GM23248 (cell line): ENCODE data around the gene THRSP. TPM values are rescaled to one million over a fixed set of nuclear protein-coding genes. Genes with fewer than 3 reads are reported as not detected.

Experiments used
- DNase-seq: peaks from one replicate; pipeline ENCODE4 v3.0.0-alpha.2; 2015
- H2AFZ ChIP-seq: fragments of 200-600 bp; sonication (generic); 2 replicates; pipeline ENCODE4 v1.6.1; 2016; ENCODE audit warnings: antibody characterized with exemption
- H3F3A ChIP-seq: fragments of 200-600 bp; sonication (generic); 2 replicates; pipeline ENCODE4 v1.6.1; 2016; ENCODE audit warnings: mild to moderate bottlenecking, antibody characterized with exemption, mixed run types; ENCODE audit not compliant: insufficient read depth
- H3K27ac ChIP-seq: fragments of 200-600 bp; sonication (generic); 2 replicates; pipeline ENCODE4 v1.5.1; 2016; ENCODE audit warnings: mild to moderate bottlenecking
- H3K27me3 ChIP-seq: fragments of 200-600 bp; sonication (generic); replicated peaks from 2 replicates; pipeline ENCODE4 v1.6.1; 2016; ENCODE audit warnings: mild to moderate bottlenecking; ENCODE audit not compliant: insufficient read depth
- H3K36me3 ChIP-seq: fragments of 200-600 bp; sonication (generic); 2 replicates; pipeline ENCODE4 v1.6.1; 2016; ENCODE audit warnings: low read depth, mild to moderate bottlenecking
- H3K4me1 ChIP-seq: fragments of 200-600 bp; sonication (generic); 2 replicates; pipeline ENCODE4 v1.6.1; 2016; ENCODE audit warnings: mild to moderate bottlenecking; ENCODE audit not compliant: insufficient read depth
- H3K4me2 ChIP-seq: fragments of 200-600 bp; sonication (generic); one replicate; pipeline ENCODE4 v1.6.1; 2016; ENCODE audit warnings: mild to moderate bottlenecking; ENCODE audit not compliant: unreplicated experiment
- H3K4me3 ChIP-seq: fragments of 200-600 bp; sonication (generic); 2 replicates; pipeline ENCODE4 v1.5.1; 2016; ENCODE audit warnings: mild to moderate bottlenecking
- H3K79me2 ChIP-seq: fragments of 200-600 bp; sonication (generic); 2 replicates; pipeline ENCODE4 v1.6.1; 2016; ENCODE audit warnings: mild to moderate bottlenecking; ENCODE audit not compliant: insufficient read depth
- H3K9ac ChIP-seq: fragments of 200-600 bp; sonication (generic); 2 replicates; pipeline ENCODE4 v1.6.1; 2016; ENCODE audit warnings: mild to moderate bottlenecking
- H3K9me2 ChIP-seq: fragments of 200-600 bp; sonication (generic); 2 replicates; pipeline ENCODE4 v1.6.1; 2016; ENCODE audit warnings: mixed run types, mild to moderate bottlenecking, moderate library complexity; ENCODE audit not compliant: insufficient read depth
- H3K9me3 ChIP-seq: fragments of 200-600 bp; sonication (generic); one replicate; pipeline ENCODE4 v1.6.1; 2017; ENCODE audit warnings: low read depth
- H4K20me1 ChIP-seq: fragments of 200-600 bp; sonication (generic); 2 replicates; pipeline ENCODE4 v1.6.0; 2016; ENCODE audit not compliant: insufficient read depth
- EZH2 ChIP-seq: fragments of 200-600 bp; sonication (generic); IDR thresholded peaks from 2 replicates; pipeline ENCODE4 v1.6.1; 2018; ENCODE audit warnings: antibody characterized with exemption, mild to moderate bottlenecking; ENCODE audit not compliant: insufficient read depth, poor library complexity, severe bottlenecking
- EZH2phosphoT487 ChIP-seq: fragments of 200-600 bp; sonication (generic); IDR thresholded peaks from 2 replicates; pipeline ENCODE4 v1.6.1; 2018; ENCODE audit warnings: antibody characterized with exemption, moderate library complexity, mild to moderate bottlenecking, low read depth; ENCODE audit not compliant: insufficient read depth
- WGBS, 2 experiments: methylation state at CpG; one replicate each; pipeline ENCODE4 v1.1.6; 2015 to 2017; ENCODE audit warnings: low lambda C conversion rate in 2 of 2, low coverage in 1 of 2; ENCODE audit errors: missing lambda C conversion rate in 2 of 2; 5-methylcytosine and 5-hydroxymethylcytosine counted together
- in situ Hi-C: fragments of 300-500 bp; cut with MboI; formaldehyde crosslinking; loops from 2 replicates; pipeline ENCODE4 v1.15.0; 2020
- polyA plus RNA-seq: library from polyadenylated mRNA; unstranded; fragments of >200 nt; fragmentation: Nextera tagmentation; extraction: Ambion mirVana; gene quantifications from 2 replicates; pipeline ENCODE4 v1.2.1, GENCODE V29; 2016
- total RNA-seq: library from RNA; depleted of rRNA; stranded (reverse); fragments of >200 nt; shearing (Covaris generic); gene quantifications from 2 replicates; pipeline ENCODE4 v1.2.3, GENCODE V29; 2014; rRNA removed

Gene THRSP
- total and polyA plus RNA-seq, 2 experiments from 2014 or later = not detected

DNA sequence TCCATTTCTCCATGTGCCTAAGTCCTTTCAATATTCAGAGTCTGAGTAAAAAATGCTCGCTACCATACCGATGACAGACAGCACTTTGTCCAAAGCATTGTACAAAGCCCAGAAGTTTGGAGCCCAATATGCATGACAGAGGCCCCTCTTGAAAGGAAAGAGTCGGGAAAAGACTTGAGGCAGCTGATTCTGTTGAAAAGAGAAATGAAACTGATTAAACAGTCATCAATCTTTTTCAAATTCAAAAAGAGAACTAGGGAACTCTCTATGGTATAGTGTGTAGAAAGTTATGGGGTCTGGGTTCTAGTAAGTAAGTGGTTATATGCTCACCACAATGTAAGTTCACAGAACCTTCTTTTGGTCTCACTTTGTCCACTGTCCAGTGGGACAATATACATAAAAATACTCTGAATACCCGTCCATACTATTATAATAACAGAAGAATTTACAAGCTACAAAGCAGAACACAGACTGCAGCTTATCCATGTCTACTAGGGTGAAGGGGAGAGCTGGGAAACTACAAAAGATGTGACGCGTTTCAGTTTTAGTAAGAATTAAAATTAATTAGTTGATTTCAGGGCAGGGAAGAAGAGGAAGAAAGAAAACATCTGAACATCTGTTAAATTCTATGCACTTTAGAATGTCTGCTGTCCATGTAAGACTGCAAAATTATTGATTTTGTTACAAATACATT, 49.1 kb downstream of the THRSP start:
- Histone ChIP-seq H3K9me3 (no peaks in the 10 kb centered on the region), H3K9me2 (no peaks in the 10 kb centered on the region), H3K9ac (no peak overlapping the region), H4K20me1 (no peaks in the 10 kb centered on the region), H3K36me3 (peaks cover 12% of the 10 kb centered on the region; the same call in 1 of the 2 replicates), H3K4me1 (peaks cover 13% of the 10 kb centered on the region), H3K4me2 (no peak overlapping the region), H3F3A (peaks cover 14% of the 10 kb centered on the region), H3K27ac (no peak overlapping the region), H2AFZ (no peak overlapping the region), H3K4me3 (no peak overlapping the region), H3K79me2 (no peaks in the 10 kb centered on the region), H3K27me3 (no peaks in the 10 kb centered on the region)
- in situ Hi-C loops = no loop called here
- 83 to 85% methylated on average over 6 of the region's 6 CpGs for WGBS, 2 experiments
- TF ChIP-seq EZH2 (no peak), EZH2phosphoT487 (no peak)
- DNase-seq = no peak

Other genes starting within 250 kb of the THRSP start
- gene RSF1, start 243.1 kb upstream of the THRSP start, total RNA-seq = 39.0 and 41.9 TPM in 2 replicates
- gene RSF1, start 243.1 kb upstream of the THRSP start, polyA plus RNA-seq = 40.6 and 48.2 TPM in 2 replicates
- gene AAMDC, start 242.7 kb upstream of the THRSP start, total RNA-seq = 7.3 and 8.5 TPM in 2 replicates
- gene AAMDC, start 242.7 kb upstream of the THRSP start, polyA plus RNA-seq = 55.2 and 56.3 TPM in 2 replicates
- 27.3 and 29.3 TPM in 2 replicates for gene INTS4, start 69.2 kb upstream of the THRSP start, total RNA-seq
- 25.8 and 27.0 TPM in 2 replicates for gene INTS4, start 69.2 kb upstream of the THRSP start, polyA plus RNA-seq
- gene KCTD14, start 40.6 kb upstream of the THRSP start, total RNA-seq = 0.63 and 1.4 TPM in 2 replicates
- gene KCTD14, start 40.6 kb upstream of the THRSP start, polyA plus RNA-seq = 0.85 and 1.0 TPM in 2 replicates
- gene NDUFC2, start 16.0 kb downstream of the THRSP start, total RNA-seq = 69.0 and 86.6 TPM in 2 replicates
- gene NDUFC2, start 16.0 kb downstream of the THRSP start, polyA plus RNA-seq = 462 and 471 TPM in 2 replicates
- gene ALG8, start 75.8 kb downstream of the THRSP start, total RNA-seq = 41.6 and 42.2 TPM in 2 replicates
- 57.2 and 59.9 TPM in 2 replicates for gene ALG8, start 75.8 kb downstream of the THRSP start, polyA plus RNA-seq
- 7.5 and 13.1 TPM in 2 replicates for gene KCTD21, start 124.8 kb downstream of the THRSP start, total RNA-seq
- gene KCTD21, start 124.8 kb downstream of the THRSP start, polyA plus RNA-seq = 5.7 and 7.6 TPM in 2 replicates
- 7.0 and 8.9 TPM in 2 replicates for gene USP35, start 125.1 kb downstream of the THRSP start, total RNA-seq
- gene USP35, start 125.1 kb downstream of the THRSP start, polyA plus RNA-seq = 2.2 and 2.7 TPM in 2 replicates